Neural cell (in vitro differentiated cells): ENCODE measurements around the gene CSNK2B. TPM values are rescaled to one million over a fixed set of nuclear protein-coding genes. Genes with fewer than 3 reads are reported as not detected.

Experiments used
- H2AFZ ChIP-seq: fragments of 200-600, 300-800 bp; sonication (generic), shearing (Covaris generic); 2 replicates; pipeline ENCODE4 v1.6.0; 2014; ENCODE audit warnings: low read depth, mild to moderate bottlenecking, antibody characterized with exemption, low read length, moderate library complexity
- H3F3A ChIP-seq: fragments of 200-600 bp; shearing (Covaris generic); 2 replicates; pipeline ENCODE4 v1.6.1; 2016; ENCODE audit warnings: mild to moderate bottlenecking, moderate library complexity, mixed read lengths, antibody characterized with exemption, low read length; ENCODE audit not compliant: insufficient read depth, poor library complexity, severe bottlenecking
- H3K27ac ChIP-seq: fragments of 200-600, 300-800 bp; sonication (generic), shearing (Covaris generic); 2 replicates; pipeline ENCODE4 v1.5.1; 2014; ENCODE audit warnings: mild to moderate bottlenecking, low read length, moderate library complexity
- H3K27me3 ChIP-seq: fragments of 300-800, 200-600 bp; sonication (generic), shearing (Covaris generic); 2 replicates; pipeline ENCODE4 v1.6.0; 2014; ENCODE audit warnings: mild to moderate bottlenecking, low read depth, low read length, moderate library complexity; ENCODE audit not compliant: insufficient read depth
- H3K36me3 ChIP-seq: fragments of 300-800, 200-600 bp; sonication (generic), shearing (Covaris generic); 2 replicates; pipeline ENCODE4 v1.5.1; 2014; ENCODE audit warnings: mild to moderate bottlenecking, antibody characterized with exemption, low read length, moderate library complexity; ENCODE audit not compliant: insufficient read depth
- H3K4me2 ChIP-seq: fragments of 300-800, 200-600 bp; sonication (generic), shearing (Covaris generic); 2 replicates; pipeline ENCODE4 v1.6.0; 2014; ENCODE audit warnings: mild to moderate bottlenecking, low read length
- H3K4me3 ChIP-seq: fragments of 300-800, 200-600 bp; sonication (generic), shearing (Covaris generic); 2 replicates; pipeline ENCODE4 v1.5.1; 2014; ENCODE audit warnings: mild to moderate bottlenecking, low read length, moderate library complexity
- H3K79me2 ChIP-seq: fragments of 200-600 bp; shearing (Covaris generic); replicated peaks from 2 replicates; pipeline ENCODE4 v1.6.0; 2014; ENCODE audit warnings: mild to moderate bottlenecking, low read length, moderate library complexity; ENCODE audit not compliant: insufficient read depth
- H3K9ac ChIP-seq: fragments of 300-800, 200-600 bp; sonication (generic), shearing (Covaris generic); 2 replicates; pipeline ENCODE4 v1.6.1; 2016; ENCODE audit warnings: mild to moderate bottlenecking, low read length, mixed read lengths
- H3K9me2 ChIP-seq: fragments of 200-600 bp; shearing (Covaris generic); 2 replicates; pipeline ENCODE4 v1.6.1; 2016; ENCODE audit warnings: mild to moderate bottlenecking, low read length, mixed read lengths; ENCODE audit not compliant: insufficient read depth
- H3K9me3 ChIP-seq: fragments of 200-600, 300-800 bp; sonication (generic), shearing (Covaris generic); 2 replicates; pipeline ENCODE4 v1.6.1; 2016; ENCODE audit warnings: mild to moderate bottlenecking, mixed run types, low read length, moderate library complexity, mixed read lengths
- H4K20me1 ChIP-seq: fragments of 200-600 bp; shearing (Covaris generic); 2 replicates; pipeline ENCODE4 v1.6.1; 2016; ENCODE audit warnings: mild to moderate bottlenecking, mixed run types; ENCODE audit not compliant: insufficient read depth
- CTCF ChIP-seq: fragments of 450-650 bp; IDR thresholded peaks from 2 replicates; pipeline ENCODE4 v1.5.1; 2014; ENCODE audit warnings: antibody characterized with exemption, mild to moderate bottlenecking, moderate library complexity; ENCODE audit not compliant: poor library complexity, severe bottlenecking
- EP300 ChIP-seq: fragments of 450-650 bp; conservative IDR thresholded peaks from 2 replicates; pipeline ENCODE4 v1.6.1; 2014; ENCODE audit warnings: antibody characterized with exemption, mild to moderate bottlenecking, moderate library complexity; ENCODE audit not compliant: poor library complexity, severe bottlenecking
- EZH2 ChIP-seq: fragments of 200-600, 300-800 bp; shearing (Covaris generic), sonication (generic); IDR thresholded peaks from 2 replicates; pipeline ENCODE4 v1.6.1; 2014; ENCODE audit warnings: antibody characterized with exemption, low read length, borderline replicate concordance, mild to moderate bottlenecking; ENCODE audit not compliant: insufficient read depth, poor library complexity, severe bottlenecking
- MXI1 ChIP-seq: fragments of 450-650 bp; conservative IDR thresholded peaks from 2 replicates; pipeline ENCODE4 v1.6.1; 2014; ENCODE audit warnings: antibody characterized with exemption, mild to moderate bottlenecking; ENCODE audit not compliant: poor library complexity, severe bottlenecking
- POLR2AphosphoS5 ChIP-seq: IDR thresholded peaks from 2 replicates; pipeline ENCODE4 v1.6.1; 2012
- RAD21 ChIP-seq: fragments of 450-650 bp; conservative IDR thresholded peaks from 2 replicates; pipeline ENCODE4 v1.6.1; 2014; ENCODE audit warnings: antibody characterized with exemption, mild to moderate bottlenecking, moderate library complexity
- REST ChIP-seq: IDR thresholded peaks from 2 replicates; pipeline ENCODE4 v1.6.1; 2012; ENCODE audit warnings: borderline replicate concordance
- SMC3 ChIP-seq: fragments of 450-650 bp; conservative IDR thresholded peaks from 2 replicates; pipeline ENCODE4 v1.6.1; 2014; ENCODE audit warnings: antibody characterized with exemption, mild to moderate bottlenecking, moderate library complexity; ENCODE audit not compliant: poor library complexity
- TAF1 ChIP-seq: IDR thresholded peaks from 2 replicates; pipeline ENCODE4 v1.6.1; 2012; ENCODE audit warnings: low read depth
- polyA plus RNA-seq: library from polyadenylated mRNA; depleted of rRNA; stranded (reverse); fragments of >200 nt; gene quantifications from 2 replicates; pipeline ENCODE4 v1.2.3, GENCODE V29; 2014

CSNK2B gene
- polyA plus RNA-seq, 1 donor from 2014 or later: 135 TPM

GRCh38 chr6:31663126-31663960, 2.5 kb upstream of the CSNK2B start:
- TF ChIP-seq MXI1: no peak
- TF ChIP-seq TAF1: no peak
- no peak for TF ChIP-seq CTCF
- no peak for TF ChIP-seq RAD21
- TF ChIP-seq SMC3: no peak
- TF ChIP-seq REST: no peak
- TF ChIP-seq EZH2: no peak
- TF ChIP-seq EP300: no peak
- no peak for TF ChIP-seq POLR2AphosphoS5
- Histone ChIP-seq H3K27ac (no peak overlapping the region), H3K4me2 (peak overlapping the region; percentile 68), H3K27me3 (no peaks in the 10 kb centered on the region), H3F3A (no peaks in the 10 kb centered on the region), H2AFZ (no peak overlapping the region), H3K9me2 (no peaks in the 10 kb centered on the region), H3K4me3 (peak overlapping the region; percentile 88), H3K9me3 (no peaks in the 10 kb centered on the region), H3K36me3 (no peaks in the 10 kb centered on the region), H4K20me1 (no peaks in the 10 kb centered on the region), H3K9ac (peak overlapping the region; percentile 81), H3K79me2 (peaks cover 50% of the 10 kb centered on the region)

- H3K27ac ChIP-seq: peak overlapping the region; percentile 85
- H3K9me2 ChIP-seq: no peaks in the 10 kb centered on the region
- H3K79me2 ChIP-seq: peaks cover 49% of the 10 kb centered on the region
- peak overlapping the region; percentile 88 for H3K4me3 ChIP-seq
- H3K27me3 ChIP-seq: no peaks in the 10 kb centered on the region
- H3K36me3 ChIP-seq: no peaks in the 10 kb centered on the region
- peak overlapping the region; percentile 68 for H3K4me2 ChIP-seq
- no peak for TF ChIP-seq TAF1
- TF ChIP-seq REST: no peak
- no peak for TF ChIP-seq CTCF
- no peaks in the 10 kb centered on the region for H3F3A ChIP-seq
- H3K9ac ChIP-seq: peak overlapping the region; percentile 81
- H4K20me1 ChIP-seq: no peaks in the 10 kb centered on the region
- H2AFZ ChIP-seq: peak overlapping the region; percentile 47
- no peaks in the 10 kb centered on the region for H3K9me3 ChIP-seq
These were observed 1.7 kb upstream of the CSNK2B start for GRCh38 chr6:31663961-31664789.
